Central memory CD8-positive, alpha-beta T cell (primary cell): Measurements from ENCODE around the gene SEC22C.
A peak's percentile ranks its signal among the peaks of the same experiment; 100 is the strongest.

Source experiments
- ATAC-seq: fragments of 150-1000 bp; cut with Tn5 transposase; replicated peaks from 2 replicates; pipeline ENCODE4 v1.10.0; 2022; ENCODE audit warnings: mild to moderate bottlenecking, moderate FRiP score, moderate number of reproducible peaks; ENCODE audit not compliant: poor library complexity, severe bottlenecking; ENCODE audit errors: extremely low read depth
- DNase-seq, 2 donors: peaks; one replicate each; pipeline ENCODE4 v3.0.0; 2021; ENCODE audit warnings: low spot score in 2 of 2
- H3K27ac Mint-ChIP-seq: one replicate; pipeline ENCODE4 v1.8.0; 2022; ENCODE audit warnings: low read depth, mild to moderate bottlenecking, moderate library complexity, mixed read lengths
- H3K27me3 Mint-ChIP-seq: one replicate; pipeline ENCODE4 v1.8.0; 2022; ENCODE audit warnings: mixed read lengths
- H3K36me3 Mint-ChIP-seq: one replicate; pipeline ENCODE4 v1.8.0; 2022; ENCODE audit warnings: mild to moderate bottlenecking, moderate library complexity, mixed read lengths; ENCODE audit not compliant: insufficient read depth
- H3K4me1 Mint-ChIP-seq: one replicate; pipeline ENCODE4 v1.8.0; 2022; ENCODE audit warnings: mixed read lengths
- H3K4me3 Mint-ChIP-seq: one replicate; pipeline ENCODE4 v1.8.0; 2022; ENCODE audit warnings: mild to moderate bottlenecking, moderate library complexity, mixed read lengths
- H3K9me3 Mint-ChIP-seq: one replicate; pipeline ENCODE4 v1.8.0; 2022; ENCODE audit warnings: mixed read lengths

The SEC22C gene

DNA sequence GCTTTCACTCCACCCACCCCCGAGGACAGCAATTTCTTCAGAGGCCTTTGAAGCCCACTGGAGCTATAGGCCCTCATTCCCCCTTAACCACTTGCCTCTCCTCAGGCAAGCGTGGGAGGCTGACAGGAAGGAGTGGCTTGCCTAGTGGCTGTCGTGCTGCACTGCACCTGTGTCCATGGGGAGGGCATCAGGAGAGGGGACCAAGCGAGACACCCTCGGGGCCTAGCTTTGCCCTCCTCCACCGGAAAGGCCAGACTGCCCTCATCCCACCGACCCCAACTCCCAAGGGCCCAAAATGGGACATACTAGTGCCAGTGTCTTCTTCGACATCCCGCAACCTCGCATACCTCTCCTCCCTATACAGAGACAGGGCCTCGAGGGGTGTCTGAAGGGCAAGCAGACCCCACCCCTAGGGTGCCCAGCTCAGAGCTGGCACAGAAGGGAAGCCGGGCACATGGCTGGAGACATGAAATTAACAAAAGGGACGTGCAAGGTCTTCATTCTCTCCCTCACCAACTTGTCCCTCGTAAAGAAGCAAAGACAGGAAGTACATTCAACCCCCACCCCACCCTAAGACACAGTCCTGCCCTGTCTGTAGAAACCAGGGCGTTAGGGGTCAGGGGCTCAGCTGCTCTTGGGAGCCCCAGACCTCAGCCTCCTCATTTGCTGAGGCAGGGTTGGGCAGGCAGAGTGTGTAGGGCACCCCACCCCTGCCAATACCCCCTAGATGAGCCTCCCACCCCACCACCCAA lies 55.0 kb downstream of the SEC22C start:
- Mint-ChIP-seq H3K4me3 (no peak overlapping the region), H3K27me3 (no peaks in the 10 kb centered on the region), H3K9me3 (no peaks in the 10 kb centered on the region), H3K4me1 (peaks cover 27% of the 10 kb centered on the region), H3K27ac (peak overlapping the region; percentile 54), H3K36me3 (no peaks in the 10 kb centered on the region)
- DNase-seq (no peak), ATAC-seq (peak; percentile 66)

DNA sequence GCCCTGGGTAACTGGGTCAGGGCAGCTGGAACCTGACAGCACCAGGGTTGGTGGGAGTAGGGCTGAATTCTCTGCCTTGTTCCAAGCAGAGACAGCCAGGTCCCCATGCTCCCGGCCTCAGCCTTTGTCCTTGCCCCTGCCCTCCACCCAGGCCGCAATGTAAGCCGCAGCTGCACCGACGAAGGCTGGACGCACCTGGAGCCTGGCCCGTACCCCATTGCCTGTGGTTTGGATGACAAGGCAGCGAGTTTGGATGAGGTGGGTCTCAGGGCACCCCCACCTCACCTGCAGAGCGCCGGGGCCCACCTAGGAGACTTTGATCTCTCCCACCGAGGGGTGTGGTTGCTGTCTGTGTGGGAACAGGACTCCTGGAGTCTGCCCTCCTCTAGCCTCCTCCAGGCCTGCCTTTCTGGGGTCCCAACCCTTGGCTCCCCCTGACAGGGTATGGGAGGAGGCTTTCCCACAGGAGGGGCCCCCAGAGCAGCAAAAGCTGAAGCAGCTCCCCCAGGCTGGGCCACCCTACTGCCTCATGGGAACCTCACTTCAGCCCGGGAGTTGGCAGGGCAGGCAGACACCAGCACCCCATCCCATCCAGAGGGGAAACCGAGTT lies 55.9 kb downstream of the SEC22C start:
- DNase-seq (no peak), ATAC-seq (no peak)
- Mint-ChIP-seq H3K36me3 (no peaks in the 10 kb centered on the region), H3K27ac (no peak overlapping the region), H3K4me3 (no peak overlapping the region), H3K27me3 (no peaks in the 10 kb centered on the region), H3K9me3 (no peaks in the 10 kb centered on the region), H3K4me1 (peaks cover 27% of the 10 kb centered on the region)

DNA sequence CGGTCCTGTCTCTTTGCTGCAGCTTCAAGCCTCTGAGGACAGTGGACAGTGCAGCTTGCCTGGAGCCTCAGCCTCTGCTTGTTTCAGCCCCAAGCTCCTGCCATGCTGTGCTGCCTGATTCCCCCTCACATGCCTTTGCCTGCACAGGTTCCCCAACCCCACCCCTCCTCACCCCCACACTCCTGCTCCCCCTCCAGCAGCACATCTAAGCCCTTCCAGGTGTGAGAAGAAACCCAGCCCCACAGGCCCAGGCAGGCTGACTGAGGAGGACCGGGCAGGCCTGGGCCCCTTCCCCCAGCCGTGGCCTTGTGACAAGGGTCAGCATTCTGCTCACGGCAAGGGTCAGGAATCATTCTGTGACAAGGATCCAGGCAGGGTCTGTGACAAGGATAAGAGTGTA lies 56.6 kb downstream of the SEC22C start:
- Mint-ChIP-seq H3K4me3 (no peak overlapping the region), H3K36me3 (no peaks in the 10 kb centered on the region), H3K4me1 (peaks cover 24% of the 10 kb centered on the region), H3K27me3 (no peaks in the 10 kb centered on the region), H3K27ac (no peak overlapping the region), H3K9me3 (no peaks in the 10 kb centered on the region)
- no peak for DNase-seq
- no peak for ATAC-seq

DNA sequence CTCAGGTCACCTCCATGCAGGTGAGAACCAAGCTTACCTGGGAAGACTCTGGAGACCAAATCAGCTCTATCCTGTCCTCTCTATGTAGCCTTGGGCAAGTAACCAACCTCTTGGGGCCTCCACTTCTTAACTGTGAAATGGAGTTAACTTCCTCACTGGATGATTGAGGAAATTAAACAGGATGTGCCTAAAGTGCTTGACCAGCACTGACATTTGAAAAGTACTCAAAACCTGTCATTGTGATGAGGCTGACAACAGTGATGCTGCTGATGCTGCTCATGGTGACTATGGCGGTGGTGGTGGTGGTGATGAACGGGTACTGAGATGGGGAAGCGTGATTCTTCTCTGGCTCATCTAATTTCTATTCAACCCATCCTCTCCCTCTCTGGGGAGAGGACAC lies 57.0 kb downstream of the SEC22C start:
- Mint-ChIP-seq H3K4me3 (no peak overlapping the region), H3K9me3 (no peaks in the 10 kb centered on the region), H3K4me1 (peaks cover 23% of the 10 kb centered on the region), H3K36me3 (no peaks in the 10 kb centered on the region), H3K27ac (no peak overlapping the region), H3K27me3 (no peaks in the 10 kb centered on the region)
- DNase-seq, result no peak
- ATAC-seq, result no peak

DNA sequence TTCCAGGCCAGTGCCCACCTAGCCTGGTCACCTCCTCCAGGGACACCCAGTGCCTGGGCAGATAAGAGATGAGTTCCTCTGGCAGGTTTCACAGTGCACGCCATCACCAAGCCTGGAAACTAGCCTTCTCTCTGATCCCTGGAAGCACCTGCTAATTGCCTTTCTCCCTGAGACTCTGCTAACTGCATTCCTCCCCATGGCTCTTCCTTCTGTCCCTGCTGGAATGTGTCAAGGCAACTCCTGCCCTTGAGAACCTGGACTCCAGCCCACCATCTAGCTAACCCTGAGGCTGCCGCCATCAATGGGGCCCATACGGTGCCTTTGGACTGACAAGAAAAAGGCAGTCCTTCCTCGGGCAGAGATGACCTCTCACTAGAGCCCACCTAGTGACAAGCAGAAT lies 60.9 kb downstream of the SEC22C start:
- Mint-ChIP-seq H3K27ac (no peak overlapping the region), H3K4me1 (peaks cover 7% of the 10 kb centered on the region), H3K4me3 (no peak overlapping the region), H3K27me3 (no peaks in the 10 kb centered on the region), H3K36me3 (peaks cover 2% of the 10 kb centered on the region), H3K9me3 (no peaks in the 10 kb centered on the region)
- no peak for ATAC-seq
- DNase-seq, result no peak

GRCh38 chr3:42520336-42520735 lies 61.4 kb downstream of the SEC22C start:
- Mint-ChIP-seq H3K9me3 (no peaks in the 10 kb centered on the region), H3K27ac (no peak overlapping the region), H3K36me3 (peaks cover 2% of the 10 kb centered on the region), H3K27me3 (no peaks in the 10 kb centered on the region), H3K4me3 (no peak overlapping the region), H3K4me1 (peaks cover 7% of the 10 kb centered on the region)
- no peak for ATAC-seq
- DNase-seq, result no peak

DNA sequence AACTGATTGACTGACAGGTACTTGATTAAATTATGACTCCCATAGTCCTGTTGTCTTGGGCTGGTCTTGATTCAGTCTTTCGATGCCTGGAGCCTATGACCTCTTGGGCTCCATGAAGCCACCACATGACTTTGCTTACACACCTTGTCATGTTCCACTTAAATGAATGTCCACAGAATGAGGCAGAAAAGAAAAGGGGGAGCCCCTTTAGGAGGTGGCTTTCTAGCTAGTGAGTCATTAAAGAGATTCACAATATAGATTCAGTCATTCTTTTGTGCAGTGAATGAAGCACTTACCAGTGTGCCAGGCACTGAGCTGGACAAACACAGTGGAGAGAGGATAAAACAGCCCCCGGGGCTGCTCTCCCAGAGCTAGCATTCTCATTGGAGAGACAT lies 62.2 kb downstream of the SEC22C start:
- Mint-ChIP-seq H3K27me3 (no peaks in the 10 kb centered on the region), H3K9me3 (no peaks in the 10 kb centered on the region), H3K4me3 (no peak overlapping the region), H3K36me3 (peaks cover 2% of the 10 kb centered on the region), H3K27ac (no peak overlapping the region), H3K4me1 (peaks cover 7% of the 10 kb centered on the region)
- ATAC-seq, result no peak
- no peak for DNase-seq

DNA sequence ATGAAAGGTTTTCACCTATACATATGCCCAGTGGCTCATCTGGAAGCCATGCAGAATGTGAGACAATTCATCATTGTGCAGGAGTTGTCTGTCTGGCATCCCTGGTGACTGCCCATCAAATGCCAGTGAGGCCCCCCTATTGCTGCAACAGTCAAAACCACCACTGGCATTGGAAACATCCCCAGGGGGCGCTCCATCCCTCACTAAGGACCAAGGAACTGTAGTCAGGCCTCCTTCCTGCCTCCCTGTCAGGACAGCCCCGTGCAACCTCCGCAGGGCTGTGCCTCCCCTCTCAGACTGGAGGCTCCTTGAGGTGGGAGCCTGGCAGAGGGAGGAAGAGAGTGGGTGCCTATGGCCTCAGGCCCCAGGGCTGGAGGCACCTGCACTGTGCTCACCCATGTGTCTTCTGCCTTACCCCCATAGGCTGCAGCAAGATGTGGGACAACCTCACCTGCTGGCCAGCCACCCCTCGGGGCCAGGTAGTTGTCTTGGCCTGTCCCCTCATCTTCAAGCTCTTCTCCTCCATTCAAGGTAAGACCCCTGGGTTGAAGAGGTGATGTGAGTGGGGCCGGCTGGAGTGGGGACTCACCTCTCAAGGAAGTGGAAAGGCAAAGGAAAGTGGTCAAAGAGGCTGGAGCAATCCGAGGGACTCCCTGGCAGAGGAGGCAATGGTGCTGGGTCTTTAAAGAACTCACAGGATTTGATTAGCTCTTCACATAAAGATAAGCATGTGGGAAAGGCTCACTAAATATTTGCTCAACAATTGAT lies 62.8 kb downstream of the SEC22C start:
- ATAC-seq (no peak), DNase-seq (no peak)
- Mint-ChIP-seq H3K36me3 (peaks cover 2% of the 10 kb centered on the region), H3K4me3 (no peak overlapping the region), H3K27me3 (no peaks in the 10 kb centered on the region), H3K27ac (no peak overlapping the region), H3K9me3 (no peaks in the 10 kb centered on the region), H3K4me1 (peaks cover 7% of the 10 kb centered on the region)

- H3K27ac Mint-ChIP-seq, result no peak overlapping the region
- DNase-seq (no peak), ATAC-seq (no peak)
- no peaks in the 10 kb centered on the region for H3K27me3 Mint-ChIP-seq
- H3K9me3 Mint-ChIP-seq, result no peaks in the 10 kb centered on the region
- H3K36me3 Mint-ChIP-seq, result peaks cover 2% of the 10 kb centered on the region
- H3K4me3 Mint-ChIP-seq, result no peak overlapping the region
- H3K4me1 Mint-ChIP-seq, result peaks cover 7% of the 10 kb centered on the region
Observed at GRCh38 chr3:42517117-42517516, 64.7 kb downstream of the SEC22C start.

GRCh38 chr3:42516443-42516842 lies 65.3 kb downstream of the SEC22C start:
- H3K27me3 Mint-ChIP-seq, result no peaks in the 10 kb centered on the region
- ATAC-seq (no peak), DNase-seq (no peak)
- H3K4me3 Mint-ChIP-seq, result no peak overlapping the region
- H3K27ac Mint-ChIP-seq, result no peak overlapping the region
- peaks cover 7% of the 10 kb centered on the region for H3K4me1 Mint-ChIP-seq
- H3K36me3 Mint-ChIP-seq, result peaks cover 2% of the 10 kb centered on the region
- H3K9me3 Mint-ChIP-seq, result no peaks in the 10 kb centered on the region

GRCh38 chr3:42515976-42516375 lies 65.8 kb downstream of the SEC22C start:
- no peaks in the 10 kb centered on the region for H3K9me3 Mint-ChIP-seq

DNA sequence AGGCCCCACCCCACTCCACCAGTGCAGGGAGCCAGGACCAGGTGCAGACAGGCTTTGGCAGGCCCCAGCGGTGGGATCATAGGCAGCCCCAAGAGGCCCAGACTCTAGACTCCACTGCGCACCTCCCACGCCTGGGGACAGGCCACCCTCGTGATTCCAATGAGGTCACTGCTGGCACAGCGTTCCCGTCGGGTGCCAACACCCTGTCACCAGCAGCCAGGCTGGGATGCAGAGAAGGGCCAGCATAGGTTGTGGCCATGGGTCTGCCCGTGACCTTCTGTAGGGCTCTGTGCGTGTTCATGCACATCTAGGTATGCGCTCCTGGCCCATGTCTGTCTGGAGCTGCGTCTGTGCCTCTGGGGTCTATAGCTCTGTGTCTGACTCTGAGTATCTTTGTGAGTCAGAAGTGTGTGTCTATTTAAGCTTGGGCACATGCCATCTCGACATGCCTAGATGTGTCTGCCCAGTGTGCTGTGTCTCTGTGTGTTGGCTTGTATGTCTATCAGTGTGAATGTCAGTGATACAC lies 66.3 kb downstream of the SEC22C start:
- H3K27ac Mint-ChIP-seq, result no peak overlapping the region
- H3K27me3 Mint-ChIP-seq, result no peaks in the 10 kb centered on the region
- ATAC-seq (no peak), DNase-seq (no peak)
- no peaks in the 10 kb centered on the region for H3K9me3 Mint-ChIP-seq
- peaks cover 7% of the 10 kb centered on the region for H3K4me1 Mint-ChIP-seq
- peaks cover 2% of the 10 kb centered on the region for H3K36me3 Mint-ChIP-seq
- no peak overlapping the region for H3K4me3 Mint-ChIP-seq

More at GRCh38 chr3:42515976-42516375, 65.8 kb downstream of the SEC22C start:
- Mint-ChIP-seq H3K4me1 (peaks cover 7% of the 10 kb centered on the region), H3K36me3 (peaks cover 2% of the 10 kb centered on the region), H3K27me3 (no peaks in the 10 kb centered on the region), H3K27ac (no peak overlapping the region), H3K4me3 (no peak overlapping the region)
- DNase-seq (no peak), ATAC-seq (no peak)
